Gastrocnemius medialis (tissue), 4 donors: ENCODE measurements around the gene COL20A1.

Experiments
- CTCF ChIP-seq, 5 experiments: fragments of 450-650 bp in 3 of 5; fragments of 200-600 bp in 2 of 5; sonication (generic) in 2 of 5; IDR thresholded peaks in 4 of 5; conservative IDR thresholded peaks in 1 of 5; 1 replicate in 4 of 5; 2 replicates in 1 of 5; pipeline ENCODE4 v1.5.1; 2016 to 2019; ENCODE audit warnings: antibody characterized with exemption in 5 of 5, mild to moderate bottlenecking in 3 of 5, moderate library complexity in 3 of 5
- POLR2A ChIP-seq, 2 donors: fragments of 450-650 bp; IDR thresholded peaks; one replicate each; pipeline ENCODE4 v1.6.1; 2017; ENCODE audit warnings: antibody characterized with exemption in 2 of 2, mild to moderate bottlenecking in 2 of 2, moderate library complexity in 2 of 2

- TF ChIP-seq CTCF (IDR thresholded peaks at IDR 0.05 in 4 of 5, conservative IDR thresholded peaks at IDR 0.05 in 1 of 5) (no peak), POLR2A (IDR thresholded peaks at IDR 0.05) (no peak)
These were observed 15.3 kb upstream of the COL20A1 start for GRCh38 chr20:63277466-63278272.
